Subcutaneous adipose tissue (tissue), 4 donors: ENCODE measurements around the gene PPARD. TPM values are rescaled to one million over a fixed set of nuclear protein-coding genes. Genes with fewer than 3 reads are reported as not detected.

Experiments
- small RNA-seq: library from RNA; depleted of rRNA; stranded (forward); fragments of <200 nt; gene quantifications from one replicate; pipeline ENCODE3, GENCODE V24; 2016
- total RNA-seq, 4 donors: library from RNA; depleted of rRNA; stranded (reverse); fragments of >200 nt; gene quantifications; one replicate each; pipeline ENCODE4 v1.1.0, GENCODE V29; 2016
- TF ChIP-seq, protein P1 (sequence below): fragments of 450-650 bp; IDR thresholded peaks from one replicate; pipeline ENCODE4 v1.5.1; 2016; ENCODE audit warnings: low read depth, mild to moderate bottlenecking, control low read depth, antibody characterized with exemption, moderate library complexity

Gene PPARD
- total RNA-seq, 4 donors from 2014 or later: 6.1 to 17.3 (median 7.0) TPM

DNA sequence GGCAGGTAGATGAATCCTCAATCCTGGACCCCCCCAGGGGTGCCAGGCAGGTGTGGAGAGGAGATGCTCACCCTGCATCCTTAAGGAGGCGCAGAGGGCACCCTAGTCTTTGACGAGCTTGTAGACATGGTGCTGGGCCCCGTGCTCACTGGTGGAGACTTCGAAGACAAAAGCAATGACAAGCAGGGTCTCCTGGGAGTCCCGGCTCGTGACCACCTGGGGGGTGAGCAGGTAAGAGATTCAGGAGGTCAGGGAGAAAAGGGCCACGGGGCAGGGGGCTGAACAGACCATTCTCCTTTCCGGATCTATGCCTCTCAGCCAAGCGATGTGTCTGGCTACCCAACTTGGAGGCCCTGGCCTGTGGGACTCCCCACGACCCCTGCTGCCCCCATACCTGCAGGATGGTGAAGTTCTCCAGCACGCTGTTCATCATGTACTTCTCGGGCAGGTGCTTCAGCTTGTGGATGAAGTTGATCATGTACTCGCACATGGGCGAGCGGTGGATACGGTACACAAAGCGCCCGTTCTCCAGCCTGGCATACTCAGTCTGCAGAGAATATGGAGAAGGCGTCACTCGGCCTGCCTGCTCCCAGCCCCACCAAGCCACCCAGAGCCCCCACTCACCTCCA lies 132.7 kb downstream of the PPARD start:
- TF ChIP-seq, protein P1, sequence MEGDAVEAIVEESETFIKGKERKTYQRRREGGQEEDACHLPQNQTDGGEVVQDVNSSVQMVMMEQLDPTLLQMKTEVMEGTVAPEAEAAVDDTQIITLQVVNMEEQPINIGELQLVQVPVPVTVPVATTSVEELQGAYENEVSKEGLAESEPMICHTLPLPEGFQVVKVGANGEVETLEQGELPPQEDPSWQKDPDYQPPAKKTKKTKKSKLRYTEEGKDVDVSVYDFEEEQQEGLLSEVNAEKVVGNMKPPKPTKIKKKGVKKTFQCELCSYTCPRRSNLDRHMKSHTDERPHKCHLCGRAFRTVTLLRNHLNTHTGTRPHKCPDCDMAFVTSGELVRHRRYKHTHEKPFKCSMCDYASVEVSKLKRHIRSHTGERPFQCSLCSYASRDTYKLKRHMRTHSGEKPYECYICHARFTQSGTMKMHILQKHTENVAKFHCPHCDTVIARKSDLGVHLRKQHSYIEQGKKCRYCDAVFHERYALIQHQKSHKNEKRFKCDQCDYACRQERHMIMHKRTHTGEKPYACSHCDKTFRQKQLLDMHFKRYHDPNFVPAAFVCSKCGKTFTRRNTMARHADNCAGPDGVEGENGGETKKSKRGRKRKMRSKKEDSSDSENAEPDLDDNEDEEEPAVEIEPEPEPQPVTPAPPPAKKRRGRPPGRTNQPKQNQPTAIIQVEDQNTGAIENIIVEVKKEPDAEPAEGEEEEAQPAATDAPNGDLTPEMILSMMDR: no peak

DNA sequence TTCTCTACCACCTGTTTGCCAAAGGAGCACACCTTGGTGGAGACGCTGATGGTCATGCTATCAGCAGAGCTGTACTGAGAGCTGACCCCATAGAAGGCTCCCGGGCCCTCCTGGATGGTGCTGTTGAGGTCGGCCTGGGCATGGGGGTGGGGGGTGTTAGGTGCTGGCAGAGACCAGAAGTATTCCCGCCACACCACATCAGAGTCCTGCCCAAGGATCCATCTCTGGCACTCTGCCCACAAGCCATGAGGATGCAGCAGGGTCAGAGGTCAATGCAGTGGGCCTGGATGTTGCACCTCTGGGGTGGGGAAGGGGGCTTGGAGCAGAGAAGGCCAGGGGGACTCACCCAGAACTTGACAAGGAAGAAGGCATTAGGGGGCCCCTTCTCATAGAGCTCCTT lies 133.2 kb downstream of the PPARD start:
- TF ChIP-seq, protein P1: no peak

- TF ChIP-seq, protein P1: no peak
Observed at GRCh38 chr6:35476004-35476403, 133.6 kb downstream of the PPARD start.

GRCh38 chr6:35477028-35477427 lies 134.7 kb downstream of the PPARD start:
- TF ChIP-seq, protein P1: no peak

Small RNAs within 50 kb of the gene (small RNA-seq; reads per million reads assigned to genes)
- gene MIR7111: not detected

Other genes with a start within 250 kb of the PPARD start
- gene TCP11, start 201.2 kb upstream of the PPARD start, total RNA-seq: not detected
- gene SCUBE3, start 128.6 kb upstream of the PPARD start, total RNA-seq: under 1 TPM in 3 of 4 donors, not detected in 1; 0.19 to 0.34 (median 0.22) TPM
- 10 to 100 TPM; 24.5 to 33.0 (median 26.5) TPM for gene ZNF76, start 82.8 kb upstream of the PPARD start, total RNA-seq
- gene DEF6, start 44.7 kb upstream of the PPARD start, total RNA-seq: 10 to 100 TPM in 1 of 4 donors, 1 to 10 TPM in 3; 1.9 to 13.6 (median 5.0) TPM
- gene FANCE, start 109.8 kb downstream of the PPARD start, total RNA-seq: 10 to 100 TPM in 2 of 4 donors, 1 to 10 TPM in 2; 2.6 to 15.3 (median 9.9) TPM
- gene RPL10A, start 125.8 kb downstream of the PPARD start, total RNA-seq: 1,000 to 10,000 TPM in 3 of 4 donors, 100 to 1,000 TPM in 1; 985 to 1,194 (median 1,120) TPM
- 1 to 10 TPM; 4.1 to 6.2 (median 4.7) TPM for gene TEAD3, start 154.5 kb downstream of the PPARD start, total RNA-seq
- gene TULP1, start 170.3 kb downstream of the PPARD start, total RNA-seq: not detected